ENCODE data around the gene ST6GALNAC3.
A peak's percentile ranks its signal among the peaks of the same experiment; 100 is the strongest.
"Not testable (repeated sequence)": the region's sequence is repeated elsewhere in the genome, so short reads cannot be mapped to it uniquely, and the experiment has no call there.

The ST6GALNAC3 gene

DNA sequence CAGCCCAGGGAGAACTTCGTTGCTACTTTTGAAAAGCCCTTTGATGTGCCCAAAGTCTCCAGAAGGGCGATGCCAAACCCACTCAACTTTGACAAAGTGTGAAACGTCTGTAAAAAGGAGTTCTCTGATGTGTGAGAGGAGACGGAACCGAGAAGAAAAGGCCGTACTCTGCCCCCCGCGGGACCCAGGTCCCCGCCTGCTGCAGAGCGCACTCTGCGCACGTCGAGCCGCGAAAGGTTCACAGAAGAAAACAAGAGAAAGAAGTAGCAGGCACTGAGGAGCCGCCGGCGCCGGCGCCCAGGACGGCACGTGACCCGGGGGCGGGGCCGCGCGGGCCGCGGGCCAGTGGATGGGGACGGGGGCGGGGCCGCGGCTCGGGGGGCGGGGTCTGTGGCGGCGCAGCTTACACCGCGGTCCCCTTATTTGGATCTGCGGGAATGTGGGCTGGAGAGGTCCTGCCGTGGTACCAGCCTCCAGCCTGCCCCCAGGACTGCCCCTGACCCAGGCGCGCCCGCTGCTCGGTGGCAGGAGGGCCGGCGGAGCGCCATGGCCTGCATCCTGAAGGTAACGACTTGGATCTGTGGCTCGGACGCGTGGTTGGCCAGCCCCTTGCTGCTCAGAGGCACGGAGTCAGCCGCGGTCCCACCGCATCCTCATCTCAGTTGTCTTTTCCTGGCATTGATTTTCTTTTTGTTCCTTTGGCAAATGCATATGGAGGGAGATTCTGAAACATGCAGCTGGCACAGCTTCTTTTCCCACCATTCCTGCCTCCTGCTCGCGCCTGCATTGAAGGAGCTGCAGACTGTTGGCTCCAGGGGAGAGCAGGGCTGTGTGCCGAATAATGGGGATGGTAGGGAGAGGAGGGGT, at the start of gene ST6GALNAC3:
Gene ST6GALNAC3 (plus strand): TSS at position 426 of the 867 bp plus-strand sequence.
- DNase-seq (ENCODE audit: low spot score), result peak; percentile 70

DNA sequence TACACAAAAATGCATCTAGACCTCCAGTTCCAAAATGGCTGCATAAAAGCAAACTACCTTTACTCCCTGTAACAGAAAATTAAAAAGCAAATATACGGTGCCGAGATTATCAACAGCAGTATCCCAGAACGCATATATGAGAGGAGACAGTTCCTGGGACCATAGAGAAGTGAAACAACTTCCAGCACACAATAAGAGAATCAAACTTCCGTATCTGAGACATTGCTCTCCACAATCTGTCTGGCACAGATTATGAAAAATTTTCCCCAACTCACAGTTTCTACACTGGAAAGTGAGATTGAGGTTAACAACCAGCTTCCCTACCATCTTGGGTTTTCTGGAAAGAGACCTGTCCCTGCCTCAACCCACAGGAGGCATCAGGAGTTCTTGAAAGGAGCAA, 47.2 kb upstream of the ST6GALNAC3 start:
- no peak for DNase-seq (ENCODE audit: low spot score)

DNA sequence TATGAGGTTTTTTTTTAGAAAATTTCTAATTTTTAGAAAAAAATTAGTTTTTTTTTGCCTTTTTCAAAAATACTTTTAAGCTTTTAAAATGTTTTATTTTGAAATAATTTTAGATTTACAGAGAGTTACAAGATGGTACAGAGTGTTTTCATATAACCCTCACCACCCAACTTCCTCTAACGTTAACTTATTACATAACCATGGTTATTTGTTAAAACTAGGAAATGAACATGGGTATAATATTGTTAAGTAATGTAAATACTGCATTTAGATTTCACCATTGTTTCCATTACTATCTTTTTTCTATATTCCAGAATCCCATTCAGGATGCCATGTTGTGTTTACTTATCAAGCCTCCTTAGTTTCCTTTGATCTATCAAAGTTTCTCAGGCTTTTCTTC, 45.2 kb upstream of the ST6GALNAC3 start:
- no peak for DNase-seq (ENCODE audit: low spot score)

DNA sequence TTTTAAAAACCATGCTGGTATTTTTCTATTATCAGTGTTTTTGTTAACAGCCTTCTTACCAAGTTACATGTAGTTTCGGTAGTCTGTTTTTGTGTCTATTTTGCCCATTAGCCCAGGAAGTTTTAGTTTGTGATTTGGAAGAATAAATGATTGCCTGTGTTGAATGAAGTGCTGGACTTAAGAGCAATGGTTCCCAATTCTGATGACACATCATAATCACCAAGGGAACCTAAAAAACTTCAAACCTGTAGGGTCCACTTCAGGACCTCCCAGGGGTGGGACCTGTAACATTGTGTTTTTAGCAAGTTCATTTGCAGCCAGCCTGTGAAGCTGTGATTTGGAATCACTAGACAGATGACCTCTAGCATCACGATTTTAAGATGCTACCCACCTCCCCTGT, 43.0 kb upstream of the ST6GALNAC3 start:
- no peak for DNase-seq (ENCODE audit: low spot score)

DNA sequence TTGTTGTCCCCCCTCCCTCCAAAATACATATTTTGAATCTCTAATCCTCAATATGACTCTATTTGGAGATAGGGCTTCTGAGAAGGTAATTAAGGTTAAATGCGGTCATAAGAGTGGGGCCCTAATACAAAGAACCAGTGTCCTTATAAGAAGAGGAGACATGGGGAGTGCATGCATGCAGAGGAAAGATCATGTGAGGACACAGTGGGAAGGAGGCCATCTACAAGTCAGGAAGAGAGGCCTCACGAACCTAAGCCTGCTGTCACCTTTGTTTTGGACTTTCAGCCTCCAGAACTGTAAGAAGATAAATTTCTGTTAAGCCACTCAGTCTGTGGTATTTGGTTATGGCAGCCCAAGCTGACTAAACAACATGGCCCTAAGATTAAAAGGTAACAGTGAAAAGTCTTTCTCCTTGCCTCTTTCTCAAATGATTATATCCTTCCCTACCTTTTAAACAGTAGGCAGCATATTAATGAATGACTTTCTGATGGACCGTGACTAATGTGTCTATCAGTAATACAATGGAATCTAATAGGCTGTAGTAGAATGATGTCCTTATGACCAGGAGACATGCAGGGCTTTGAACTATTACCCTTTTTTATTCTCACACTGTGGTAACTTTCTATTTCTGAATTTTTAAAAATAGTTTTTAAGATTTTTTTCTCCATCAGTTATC, 40.6 kb upstream of the ST6GALNAC3 start:
- no peak for DNase-seq (ENCODE audit: low spot score)

DNA sequence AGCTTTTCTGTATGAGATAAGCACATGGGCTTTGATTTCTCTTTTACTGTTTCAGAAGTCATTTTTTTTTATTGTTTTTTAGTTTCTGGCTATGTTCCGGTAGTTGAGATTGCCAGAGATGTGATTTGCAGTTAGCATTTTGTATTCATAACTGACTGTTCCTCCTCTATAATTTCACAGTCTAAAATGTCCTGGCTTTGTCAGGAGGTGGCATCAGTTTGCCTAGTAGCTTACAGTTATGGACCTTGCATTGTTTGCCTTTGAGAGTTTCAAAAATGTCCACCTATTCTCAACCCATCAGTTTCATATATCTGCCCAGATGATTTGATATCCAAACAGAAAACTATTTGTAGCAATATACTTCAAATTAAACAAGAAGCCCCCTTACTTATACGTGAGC, 39.5 kb upstream of the ST6GALNAC3 start:
- DNase-seq (ENCODE audit: low spot score), result peak; percentile 12

DNA sequence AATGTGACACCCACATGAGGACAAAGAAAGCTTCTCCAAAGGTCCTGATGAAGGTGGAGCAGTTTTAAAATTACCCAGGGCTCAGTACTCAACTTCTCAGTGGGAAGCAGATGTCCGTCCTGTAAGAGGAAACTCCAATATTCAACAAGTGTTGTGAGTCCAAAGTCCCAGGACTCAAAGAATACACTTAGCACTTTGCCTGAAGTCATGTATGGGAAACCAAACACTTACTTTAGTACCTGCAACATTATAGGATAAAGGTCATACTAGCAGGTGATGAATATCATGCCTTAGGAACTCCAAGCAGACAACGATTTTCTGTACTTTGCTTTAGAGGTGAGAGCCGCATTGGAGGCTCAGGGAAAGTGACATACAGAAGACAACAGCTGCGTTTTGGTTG, 37.2 kb upstream of the ST6GALNAC3 start:
- no peak for DNase-seq (ENCODE audit: low spot score)

DNA sequence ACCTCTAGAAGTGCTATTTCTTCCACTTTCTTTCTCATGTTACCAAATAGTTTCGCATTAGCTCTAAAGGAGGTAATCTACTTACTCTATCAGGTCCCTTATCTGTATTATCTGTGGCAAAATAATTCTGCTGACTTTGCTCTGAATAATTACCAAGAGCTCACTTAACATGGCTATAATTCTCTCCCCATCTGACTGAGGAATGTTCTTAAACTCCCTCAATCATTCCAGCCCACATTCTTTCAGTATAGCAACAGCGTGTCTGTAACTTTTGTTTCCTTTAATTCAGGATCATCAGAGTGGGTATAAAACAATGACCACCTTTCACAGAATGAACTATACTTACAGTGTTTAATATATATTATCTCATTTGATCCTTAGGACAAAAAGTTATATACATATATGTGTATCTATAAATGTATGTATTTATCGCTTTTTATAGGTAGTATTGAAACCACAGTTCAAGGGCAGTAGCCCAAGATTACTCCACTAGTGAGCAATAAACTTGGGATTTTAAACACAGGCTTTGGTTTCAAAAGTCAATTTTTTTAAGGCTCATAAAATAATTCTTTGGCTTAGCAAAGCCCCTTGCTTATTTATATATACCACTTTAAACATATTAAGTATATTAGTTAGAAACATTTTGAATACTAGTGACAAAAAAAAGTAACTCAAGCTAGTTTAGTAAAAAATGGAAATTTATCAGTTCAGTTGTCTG, 36.1 kb upstream of the ST6GALNAC3 start:
- DNase-seq (ENCODE audit: low spot score), result no peak

DNA sequence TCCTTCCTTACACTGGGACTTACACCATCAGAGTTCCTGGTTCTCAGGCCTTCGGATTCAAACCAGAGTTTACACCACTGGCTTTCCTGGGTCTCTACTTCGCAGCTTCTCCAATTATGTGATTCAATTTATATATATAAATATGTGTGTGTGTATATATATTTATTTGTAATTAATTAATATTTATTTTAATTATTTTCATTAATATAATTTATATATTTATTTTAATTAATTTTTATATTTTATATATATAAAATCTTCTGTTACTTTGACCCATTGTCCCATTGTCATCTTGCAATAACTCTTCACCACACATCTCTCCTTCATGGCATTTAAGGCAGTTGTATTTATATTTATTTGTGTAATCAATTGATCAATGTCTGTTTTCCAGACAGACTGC, 28.4 kb upstream of the ST6GALNAC3 start:
- DNase-seq (ENCODE audit: low spot score), result no peak

DNA sequence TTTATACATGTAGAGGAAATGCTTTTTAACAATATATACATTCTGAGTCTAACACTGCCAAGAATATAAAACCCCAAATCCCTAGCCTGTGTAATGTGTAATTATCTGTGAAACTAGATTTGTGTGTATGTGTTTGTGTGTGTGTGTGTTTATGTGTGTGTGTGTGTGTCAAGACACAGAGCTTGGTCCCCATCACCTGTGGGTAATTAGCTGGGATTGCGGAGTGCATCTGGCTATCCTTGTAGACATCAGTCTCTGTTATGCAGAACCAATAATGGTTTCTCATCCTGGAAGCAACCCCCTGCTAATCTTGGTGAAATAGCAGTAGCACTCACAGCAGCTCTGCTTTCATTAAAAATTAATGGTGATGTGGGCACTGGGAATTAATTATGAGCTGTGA, 26.3 kb upstream of the ST6GALNAC3 start:
- no peak for DNase-seq (ENCODE audit: low spot score)

DNA sequence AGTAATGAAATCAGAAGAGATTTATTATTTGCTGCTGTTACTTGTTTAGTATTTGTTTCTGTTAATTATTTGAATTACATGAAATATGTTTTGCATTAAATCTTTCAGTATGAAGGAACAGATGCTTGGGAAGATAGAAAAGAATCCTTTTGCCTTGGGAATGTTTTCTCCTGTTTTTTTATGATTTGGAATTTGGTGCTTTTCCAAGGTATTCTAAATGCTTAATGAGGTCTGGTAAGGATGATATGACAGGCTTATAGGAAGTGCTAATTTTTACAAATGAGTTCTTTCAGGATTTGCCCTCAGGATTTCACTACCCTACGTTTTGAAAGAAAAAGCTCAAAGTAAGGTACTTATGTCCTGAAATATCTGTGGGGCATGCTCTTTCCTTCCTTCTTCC, 25.6 kb upstream of the ST6GALNAC3 start:
- no peak for DNase-seq (ENCODE audit: low spot score)

DNA sequence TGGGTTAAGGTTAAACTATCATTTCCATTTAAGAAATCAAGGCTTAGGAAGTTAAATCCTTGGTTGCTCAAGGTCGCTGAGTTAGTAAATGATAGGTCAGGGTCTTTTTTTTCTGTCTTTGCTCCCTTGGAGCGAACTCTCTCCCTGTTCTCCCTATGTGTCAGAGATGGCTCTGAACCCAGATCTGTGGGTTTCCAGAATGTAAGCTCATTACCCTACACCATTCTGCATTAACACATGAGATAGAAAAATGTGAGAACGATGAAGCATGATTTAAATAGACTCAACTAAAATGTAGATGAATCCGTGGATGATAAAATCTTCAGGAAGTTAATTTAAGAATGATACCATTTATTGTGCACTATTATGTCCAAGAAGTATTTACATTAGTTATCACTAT, 25.0 kb upstream of the ST6GALNAC3 start:
- DNase-seq (ENCODE audit: low spot score), result no peak

DNA sequence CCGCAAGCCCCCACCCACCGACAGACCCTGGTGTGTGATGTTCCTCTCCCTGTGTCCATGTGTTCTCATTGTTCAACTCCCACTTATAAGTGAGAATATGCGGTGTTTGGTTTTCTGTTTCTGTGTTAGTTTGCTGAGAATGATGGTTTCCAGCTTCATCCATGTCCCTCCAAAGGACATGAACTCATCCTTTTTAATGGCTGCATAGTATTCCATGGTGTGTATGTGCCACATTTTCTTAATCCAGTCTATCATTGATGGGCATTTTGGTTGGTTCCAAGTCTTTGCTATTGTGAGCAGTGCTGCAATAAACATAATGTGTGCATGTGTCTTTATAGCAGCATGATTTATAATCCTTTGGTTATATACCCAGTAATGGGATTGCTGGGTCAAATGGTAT, 24.5 kb upstream of the ST6GALNAC3 start:
- DNase-seq (ENCODE audit: low spot score), result not testable (repeated sequence)

DNA sequence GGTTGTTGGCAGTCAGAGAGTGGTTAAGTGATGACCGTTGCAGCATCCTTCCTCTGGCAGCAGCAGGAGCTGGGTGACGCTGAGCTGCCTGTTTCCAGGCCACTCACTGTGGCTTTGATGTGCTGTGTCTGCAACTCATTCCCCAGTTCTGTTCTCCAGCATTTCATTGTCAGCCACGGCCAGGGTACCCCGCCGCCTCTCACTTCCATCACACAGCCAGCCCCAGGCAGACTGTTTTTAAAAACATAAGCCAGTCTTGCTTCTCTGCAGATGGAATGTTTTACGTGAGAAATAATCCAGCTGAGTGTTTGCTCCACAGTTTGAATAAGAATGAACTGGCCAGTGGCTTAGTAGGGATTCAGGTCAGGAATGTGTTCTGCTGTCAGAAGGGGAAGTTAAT, 21.5 kb upstream of the ST6GALNAC3 start:
- DNase-seq (ENCODE audit: low spot score), result no peak

DNA sequence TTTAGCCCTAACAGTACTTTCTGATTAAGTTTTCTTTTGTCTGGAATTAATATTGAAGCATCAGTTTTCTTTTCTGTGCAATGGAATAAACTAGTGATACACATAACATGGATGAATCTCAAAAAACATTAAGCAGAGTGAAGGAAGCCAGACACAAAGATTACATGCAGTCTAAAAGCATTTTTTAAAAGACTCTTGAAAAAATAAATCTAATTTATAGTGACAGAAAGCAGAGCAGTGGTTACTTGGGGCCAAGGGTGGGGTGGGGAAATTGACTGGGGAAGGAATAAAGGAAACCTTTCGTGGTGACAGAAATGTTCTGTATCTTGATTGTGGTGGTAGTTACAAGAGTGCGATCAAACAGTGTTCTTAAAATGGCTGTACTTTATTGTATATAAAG, 20.2 kb upstream of the ST6GALNAC3 start:
- DNase-seq (ENCODE audit: low spot score), result no peak

DNA sequence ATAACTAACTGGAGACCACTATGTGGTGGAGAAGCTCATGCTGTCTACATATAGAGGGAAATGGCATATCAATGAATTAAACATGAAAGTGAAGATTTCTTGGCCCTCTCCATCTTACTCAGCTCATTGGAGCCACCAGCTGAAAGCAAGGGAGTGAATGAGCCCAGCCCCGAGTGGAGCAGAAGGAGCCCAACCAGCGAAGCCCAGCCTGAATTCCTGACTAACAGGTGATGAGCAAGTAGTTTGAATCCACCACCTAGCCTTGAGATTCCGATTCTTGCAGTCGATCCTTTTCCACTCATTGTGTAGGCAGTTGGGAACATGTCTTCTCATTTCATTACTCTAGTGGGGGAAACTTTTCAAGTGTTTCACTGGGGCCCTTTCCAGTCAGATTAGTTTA, 18.6 kb upstream of the ST6GALNAC3 start:
- DNase-seq (ENCODE audit: low spot score), result no peak

DNA sequence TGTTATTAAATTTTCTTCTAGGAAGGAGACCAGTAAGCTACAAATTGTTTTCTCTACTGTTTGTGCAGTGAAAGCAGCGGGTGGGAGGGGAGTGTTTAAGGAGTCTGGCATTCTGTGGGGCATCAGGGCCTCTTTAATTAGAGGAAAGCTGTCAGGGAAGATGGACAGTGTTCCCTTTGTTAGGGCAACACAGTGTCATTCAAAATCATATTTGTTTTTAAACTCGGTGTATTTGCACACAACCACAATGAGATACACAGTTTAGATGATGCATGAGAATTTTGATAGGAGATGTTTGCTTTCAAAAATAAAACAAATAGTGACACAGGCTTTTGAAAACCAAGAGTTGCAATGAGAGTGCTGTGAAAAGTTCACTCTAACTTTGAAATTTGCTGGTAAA, 15.1 kb upstream of the ST6GALNAC3 start:
- DNase-seq (ENCODE audit: low spot score), result no peak

DNA sequence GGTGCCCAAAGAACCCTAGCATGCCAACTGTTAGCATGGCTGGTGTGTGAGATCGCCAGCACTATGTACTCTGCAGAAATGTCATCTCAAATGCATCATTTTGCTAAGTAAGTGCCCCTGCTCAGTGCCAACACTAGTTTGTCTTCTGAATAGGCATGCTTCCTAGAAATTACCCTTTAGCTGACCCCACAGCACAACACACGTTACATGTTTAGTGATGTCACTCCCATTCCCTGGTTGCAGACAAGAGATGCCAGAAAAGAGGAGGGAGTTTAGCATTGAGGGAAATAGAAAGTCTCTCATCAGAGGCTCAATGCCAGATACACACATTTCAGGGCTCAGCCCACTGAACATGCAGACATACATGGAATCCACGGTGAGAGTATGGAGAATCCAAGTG, 9.3 kb upstream of the ST6GALNAC3 start:
- no peak for DNase-seq (ENCODE audit: low spot score)

DNA sequence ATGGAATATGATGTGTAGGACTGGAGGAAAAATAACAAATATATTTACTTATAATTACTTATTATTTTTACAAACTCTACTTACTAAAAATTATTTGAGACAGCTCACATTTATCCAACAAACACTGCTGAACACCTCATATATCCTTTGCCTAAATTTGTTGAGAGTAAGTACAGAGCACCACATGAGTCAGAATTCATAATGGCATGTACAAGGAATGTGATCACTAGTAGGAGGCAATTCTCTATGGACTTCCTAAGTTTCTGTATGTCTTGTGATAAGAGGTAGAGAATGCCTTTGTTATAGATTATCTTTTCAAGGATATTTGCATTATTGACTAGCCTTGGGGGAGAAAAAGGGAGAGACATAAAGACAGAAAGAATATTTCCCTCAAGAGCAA, 8.2 kb upstream of the ST6GALNAC3 start:
- peak; percentile 23 for DNase-seq (ENCODE audit: low spot score)

DNA sequence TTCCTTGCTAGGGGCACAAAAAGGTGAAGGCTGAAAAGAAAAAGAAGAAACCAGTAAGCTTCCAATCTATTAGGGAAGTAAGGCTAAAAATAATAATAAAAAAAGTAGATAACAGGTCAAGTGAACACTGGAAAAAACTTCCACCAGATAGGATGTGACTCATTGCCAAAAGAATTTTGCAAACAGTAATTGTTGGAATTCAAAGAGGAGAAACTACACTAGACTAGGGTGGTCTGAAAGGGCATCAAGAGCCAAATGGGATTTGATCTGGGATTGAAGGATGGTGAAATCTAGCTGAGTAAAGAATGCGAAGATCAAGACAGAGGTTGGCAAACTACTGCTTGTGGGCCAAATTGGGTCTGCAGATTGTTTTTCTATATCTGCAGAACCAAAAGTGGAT, 6.0 kb upstream of the ST6GALNAC3 start:
- DNase-seq (ENCODE audit: low spot score), result peak; percentile 10

DNA sequence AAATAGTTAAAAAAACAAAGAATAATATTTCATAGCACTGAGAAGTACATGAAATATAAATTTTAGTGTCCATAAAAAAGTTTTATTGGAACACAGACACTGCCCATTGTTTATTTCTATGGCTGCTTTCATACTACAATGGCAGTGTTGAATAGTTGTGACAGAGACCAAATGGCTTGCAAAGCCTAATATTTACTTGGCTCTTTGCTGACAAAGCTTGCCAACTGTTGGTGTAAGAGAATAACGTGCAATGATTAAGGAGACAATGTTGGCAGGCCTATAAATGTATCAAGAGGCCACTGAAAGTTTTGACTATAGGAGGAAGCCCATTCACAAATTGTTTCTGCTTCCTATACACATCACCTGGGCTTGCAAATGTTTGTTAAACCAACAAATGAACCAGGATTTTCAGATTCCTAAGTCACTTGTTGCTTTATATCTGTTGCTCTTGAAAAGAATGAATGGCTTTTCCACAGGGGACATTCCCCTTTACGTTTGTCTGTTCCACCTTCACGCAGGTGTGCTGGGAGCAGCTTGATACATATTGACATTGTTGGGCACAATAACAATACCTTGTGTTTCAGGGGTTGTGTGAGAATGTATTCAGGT, 5.5 kb upstream of the ST6GALNAC3 start:
- no peak for DNase-seq (ENCODE audit: low spot score)

DNA sequence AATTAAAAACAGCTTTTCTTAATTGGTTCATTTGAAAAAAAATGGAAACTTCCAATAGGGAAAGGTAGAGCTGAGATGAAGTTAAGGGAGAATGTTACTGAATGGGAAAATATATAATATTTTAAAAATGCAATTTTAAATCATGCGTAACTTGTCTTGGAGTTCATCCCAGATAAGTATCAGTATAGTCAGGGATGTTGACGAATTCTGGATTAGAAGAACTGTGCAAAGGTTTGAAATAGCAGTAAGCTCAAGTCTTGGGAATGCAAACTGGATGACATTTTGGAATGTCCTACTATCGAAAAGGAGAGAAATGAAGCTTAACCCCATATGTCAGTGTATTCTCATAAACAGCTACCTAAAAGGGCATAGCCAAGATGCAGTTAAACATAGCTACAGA, 4.0 kb upstream of the ST6GALNAC3 start:
- no peak for DNase-seq (ENCODE audit: low spot score)

DNA sequence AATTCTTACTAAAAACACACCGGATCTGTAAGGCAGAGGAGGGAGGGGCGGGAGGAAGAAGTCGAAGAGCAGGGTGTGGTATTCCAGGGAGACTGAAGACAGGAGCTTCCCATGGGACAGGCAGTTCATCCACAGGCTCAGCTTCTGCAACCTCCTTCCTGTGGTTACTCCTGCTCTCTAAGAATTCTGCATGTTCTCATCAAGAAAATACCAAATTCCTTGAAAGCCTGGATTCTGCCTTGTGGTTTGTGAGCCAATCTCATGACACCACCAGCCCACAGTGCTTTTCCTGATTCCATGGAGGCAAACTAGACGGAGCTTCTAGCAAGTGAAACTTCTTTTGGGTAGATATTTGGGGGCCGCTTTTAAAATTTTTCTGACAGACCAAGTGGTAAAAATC, 1.1 kb upstream of the ST6GALNAC3 start:
- peak; percentile 57 for DNase-seq (ENCODE audit: low spot score)

Data from AG08395 (cell line).